ENCODE measurements around the gene MARK2. TPM values are rescaled to one million over a fixed set of nuclear protein-coding genes. Genes with fewer than 3 reads are reported as not detected.

The MARK2 gene
- total and polyA plus RNA-seq, 2 of the 8 experiments (the other 6 are each of a cell fraction or from before 2014, with no cell fraction given): 19.3 to 58.5 TPM

DNA sequence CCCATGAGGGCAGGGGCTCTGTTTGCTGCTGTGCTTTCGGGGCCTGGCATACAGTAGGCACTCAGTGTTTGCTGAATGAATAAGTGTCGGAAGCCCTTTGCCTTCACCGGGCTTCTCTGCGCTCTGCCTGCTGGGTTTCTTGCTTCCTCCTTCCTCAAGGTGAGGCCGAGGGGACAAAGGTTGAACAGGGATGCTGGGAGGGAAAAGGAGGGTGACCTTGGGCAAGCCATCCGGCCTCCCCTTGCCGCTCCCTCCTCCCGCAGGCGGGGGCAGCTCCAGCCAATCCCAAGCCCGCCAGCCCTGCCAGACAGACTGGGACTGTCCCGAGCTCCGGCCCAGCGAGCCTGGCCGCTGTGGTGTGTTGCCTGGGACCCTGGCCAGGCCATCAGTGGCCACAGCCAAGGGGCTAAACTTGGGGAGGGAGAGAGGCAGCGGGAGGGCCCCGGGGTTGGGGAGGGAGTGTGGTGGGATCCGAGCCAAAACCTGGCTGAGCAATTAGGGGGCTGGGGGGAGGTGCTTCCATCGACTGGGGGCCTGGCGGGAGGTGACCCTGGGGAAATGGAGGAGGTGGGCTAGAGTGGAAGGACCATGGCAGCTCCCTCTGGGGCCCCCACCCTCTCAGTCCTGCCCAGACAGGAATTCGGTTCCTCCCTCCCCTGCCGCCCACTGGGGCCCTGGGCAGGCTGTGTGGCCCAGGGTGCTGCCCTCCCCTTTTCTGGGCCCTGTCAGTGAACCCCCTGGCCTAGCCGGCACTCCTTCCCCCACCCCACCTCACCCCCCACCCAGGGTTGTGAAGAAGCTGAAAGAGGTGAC is 81.4 kb downstream of the MARK2 start:
- Histone ChIP-seq H3K56ac (replicated peaks; ENCODE audit: insufficient read length, low read depth, low read length) (peak overlapping the region; percentile 93), H3K79me1 (ENCODE audit: low read depth, low read length) (peaks cover 4% of the 10 kb centered on the region), H3K14ac (ENCODE audit: insufficient read length) (peak overlapping the region; percentile 69), H3K4me1 (replicated peaks in 1 of 4; ENCODE audit: control insufficient read depth in 3 of 4, insufficient read depth in 4 of 4, low read length in 3 of 4) (peaks cover 2 to 30% (median 26%) of the 10 kb centered on the region in 4 experiments), H4K5ac (ENCODE audit: insufficient read length, low read depth, low read length) (peak overlapping the region; percentile 98), H4K20me1 (replicated peaks in 1 of 2; ENCODE audit: control insufficient read depth in 1 of 2, insufficient read depth in 2 of 2, low read length in 2 of 2) (peaks cover 4 to 5% of the 10 kb centered on the region in 2 experiments), H3K23me2 (ENCODE audit: low read depth, low read length) (peaks cover 29% of the 10 kb centered on the region), H3K4me3 (ENCODE audit: extremely low read depth in 1 of 4, insufficient read depth in 2 of 4, low read depth in 3 of 4, low read length in 4 of 4) (peak overlapping the region; percentile 35 to 86 (median 54)), H2AFZ (ENCODE audit: low read length) (no peak overlapping the region), H2BK12ac (ENCODE audit: low read depth, low read length) (peak overlapping the region; percentile 97), H2BK120ac (replicated peaks; ENCODE audit: low read depth, low read length) (peak overlapping the region; percentile 76), H2BK20ac (ENCODE audit: low read length) (peak overlapping the region; percentile 90), H3K36me3 (ENCODE audit: control insufficient read depth in 2 of 4, insufficient read depth in 4 of 4, low read length in 3 of 4) (no peaks in the 10 kb centered on the region), H3K79me2 (ENCODE audit: control insufficient read depth in 1 of 2, insufficient read depth in 2 of 2, low read length in 2 of 2) (peaks cover 3 to 12% of the 10 kb centered on the region in 2 experiments; a peak in 3 of 4 replicates), H3K18ac (ENCODE audit: extremely low read depth, low read length) (peak overlapping the region; percentile 100), H2BK15ac (ENCODE audit: low read length) (peak overlapping the region; percentile 100; the same call in 1 of the 2 replicates), H3K27me3 (replicated peaks in 1 of 4; ENCODE audit: control insufficient read depth in 3 of 4, extremely low read depth in 1 of 4, insufficient read depth in 3 of 4, low read length in 3 of 4) (peaks cover 0 to 5% (median 0%) of the 10 kb centered on the region in 4 experiments; a peak in 2 of 7 replicates), H3K9ac (replicated peaks in 1 of 4; ENCODE audit: extremely low read depth in 1 of 4, low read depth in 3 of 4, low read length in 3 of 4) (peak overlapping the region in 3 of 4 experiments; percentile 71 to 90 (median 85); a peak in 6 of 7 replicates), H2BK5ac (ENCODE audit: low read depth, low read length) (peak overlapping the region; percentile 99), H3K4me2 (ENCODE audit: insufficient read depth in 1 of 2, low read depth in 2 of 2, low read length in 2 of 2) (peak overlapping the region; percentile 89 to 97), H3K9me3 (ENCODE audit: insufficient read depth in 2 of 2, low read depth in 1 of 2, low read length in 1 of 2) (no peaks in the 10 kb centered on the region), H4K91ac (replicated peaks; ENCODE audit: insufficient read length, low read length) (peak overlapping the region; percentile 100), H2AK5ac (ENCODE audit: low read depth, low read length) (peak overlapping the region; percentile 91; the same call in 1 of the 2 replicates), H3K27ac (ENCODE audit: low read depth, low read length) (peak overlapping the region; percentile 95), H3K4ac (replicated peaks; ENCODE audit: insufficient read length, low read depth, low read length) (peak overlapping the region; percentile 96), H3K23ac (ENCODE audit: insufficient read length) (no peak overlapping the region), H4K8ac (ENCODE audit: extremely low read depth, insufficient read depth, low read length) (peak overlapping the region; percentile 95; the same call in 1 of the 2 replicates)
- 4% methylated on average over 16 of the region's 22 CpGs; no CpG with 5 or more reads in 1 of the 2 experiments for WGBS, 2 experiments (ENCODE audit: extremely low coverage in 1 of 2, insufficient coverage in 1 of 2, insufficient read length in 1 of 2, insufficient replicate concordance in 2 of 2, low coverage in 1 of 2, low lambda C conversion rate in 2 of 2, missing lambda C conversion rate in 1 of 2)
- POLR2A ChIA-PET (ENCODE audit: partially characterized antibody): interaction anchor here (0.6 to 10.7 kb wide), 32 partner anchors 11 to 1079 kb away, joined by 3 to 173 read pairs (median 4); partner anchors contain the start of genes COX8A, MARK2, NAA40 and STIP1
- FAIRE-seq: peak; percentile 48
- DNase-seq (ENCODE audit: low read depth in 1 of 2, low spot score in 2 of 2): peak in 1 of 2 experiments; percentile 85
- CTCF ChIA-PET (ENCODE audit: partially characterized antibody): interaction anchor here (0.6 to 9.3 kb wide), 32 partner anchors 9 to 228 kb away, joined by 3 to 129 read pairs (median 5); partner anchors contain the start of genes COX8A, MARK2 and NAA40
- TF ChIP-seq RXRA (IDR thresholded peaks at IDR 0.05; ENCODE audit: insufficient read depth, low read depth, low read length) (no peak), SIX5 (IDR thresholded peaks at IDR 0.05; ENCODE audit: low read depth, low read length) (no peak), SP4 (IDR thresholded peaks at IDR 0.05; ENCODE audit: low read length) (0 out of 2 replicates have a peak, but pooled peaks have one; percentile 6), ASH2L (IDR thresholded peaks at IDR 0.05; ENCODE audit: low read length) (peak; percentile 40), TBP (IDR thresholded peaks at IDR 0.05; ENCODE audit: low read depth, low read length) (peak; percentile 39), TAF1 (IDR thresholded peaks at IDR 0.05; ENCODE audit: low read depth, low read length) (peak; percentile 35; the same call in 1 of the 2 replicates), SP2 (IDR thresholded peaks at IDR 0.05; ENCODE audit: low read length) (no peak)
